Activated T-cell treated with anti-CD3 and anti-CD28 coated beads, Interleukin-2, amount 50 U/mL, for 48 hours (primary cell): ENCODE measurements around the gene UBXN2A.

Experiments used
- DNase-seq, 2 experiments: peaks; one replicate each; pipeline ENCODE4 v3.0.0-alpha.2; 2020

The UBXN2A gene

GRCh38 chr2:24046930-24047702 lies 106.9 kb downstream of the UBXN2A start, which contains the start of gene WDCP:
Gene WDCP, minus strand, starts transcription at chr2:24047391. Its CDS starts 7,897 bp downstream, at chr2:24039494.
- DNase-seq = peak; percentile 92 to 93

- no peak for DNase-seq
Observed at GRCh38 chr2:24047703-24048033, 107.4 kb downstream of the UBXN2A start.

- no peak for DNase-seq
Observed at GRCh38 chr2:24048769-24049484, 108.7 kb downstream of the UBXN2A start.

- DNase-seq = peak; percentile 67 to 75
Observed at GRCh38 chr2:24049485-24050021, 109.3 kb downstream of the UBXN2A start, which contains the start of gene FKBP1B. Gene FKBP1B, plus strand, starts transcription at chr2:24049741. Its CDS starts 109 bp downstream, at chr2:24049850.

- peak; percentile 24 to 36 for DNase-seq
Observed at GRCh38 chr2:24050041-24050979, 110.0 kb downstream of the UBXN2A start.

- no peak for DNase-seq
Observed at GRCh38 chr2:24051833-24052232, 111.6 kb downstream of the UBXN2A start.

- DNase-seq = no peak
Observed at GRCh38 chr2:24052951-24053350, 112.7 kb downstream of the UBXN2A start.
